GM18873 (cell line): ENCODE data around the gene EDDM3A.
"Not testable (repeated sequence)": the region's sequence is repeated elsewhere in the genome, so short reads cannot be mapped to it uniquely, and the experiment has no call there.

Source experiments
- ATAC-seq: cut with Tn5 transposase; IDR thresholded peaks from one replicate; pipeline ENCODE4 v1.9.1; 2021; ENCODE audit warnings: mild to moderate bottlenecking, moderate library complexity, moderate number of reproducible peaks; ENCODE audit not compliant: unreplicated experiment, low FRiP score

The EDDM3A gene

GRCh38 chr14:20732979-20733635 is 12.6 kb upstream of the EDDM3A start:
- no peak for ATAC-seq

GRCh38 chr14:20733684-20734429 is 11.8 kb upstream of the EDDM3A start:
- ATAC-seq: no peak

GRCh38 chr14:20734430-20734806 is 11.3 kb upstream of the EDDM3A start:
- ATAC-seq: no peak

GRCh38 chr14:20738292-20738691 is 7.4 kb upstream of the EDDM3A start:
- ATAC-seq: not testable (repeated sequence)

GRCh38 chr14:20742132-20742531 is 3.6 kb upstream of the EDDM3A start:
- ATAC-seq: no peak

- no peak for ATAC-seq
These were observed 2.1 kb upstream of the EDDM3A start for GRCh38 chr14:20743556-20743955.

- ATAC-seq: no peak
These were observed 879 bp downstream of the EDDM3A start for GRCh38 chr14:20746566-20746965.

GRCh38 chr14:20748439-20748838 is 2.8 kb downstream of the EDDM3A start:
- ATAC-seq: no peak

GRCh38 chr14:20750194-20750593 is 4.5 kb downstream of the EDDM3A start:
- ATAC-seq: no peak

- ATAC-seq: no peak
These were observed 6.4 kb downstream of the EDDM3A start for GRCh38 chr14:20751963-20752562.

- ATAC-seq: no peak
These were observed 8.6 kb downstream of the EDDM3A start for GRCh38 chr14:20754308-20754707.

GRCh38 chr14:20755037-20755436 is 9.3 kb downstream of the EDDM3A start:
- no peak for ATAC-seq

- ATAC-seq: no peak
These were observed 12.3 kb downstream of the EDDM3A start for GRCh38 chr14:20757965-20758364.

- not testable (repeated sequence) for ATAC-seq
These were observed 13.8 kb downstream of the EDDM3A start for GRCh38 chr14:20759465-20759864.

- no peak for ATAC-seq
These were observed 15.3 kb downstream of the EDDM3A start for GRCh38 chr14:20760950-20761349.

GRCh38 chr14:20768593-20768892 is 22.9 kb downstream of the EDDM3A start:
- no peak for ATAC-seq

GRCh38 chr14:20769421-20769820 is 23.7 kb downstream of the EDDM3A start:
- ATAC-seq: no peak

GRCh38 chr14:20772650-20773049 is 27.0 kb downstream of the EDDM3A start:
- ATAC-seq: no peak

- no peak for ATAC-seq
These were observed 28.7 kb downstream of the EDDM3A start for GRCh38 chr14:20774258-20774824.

- ATAC-seq: no peak
These were observed 29.4 kb downstream of the EDDM3A start for GRCh38 chr14:20775043-20775442.

- no peak for ATAC-seq
These were observed 30.2 kb downstream of the EDDM3A start for GRCh38 chr14:20775901-20776300.

GRCh38 chr14:20781803-20782202 is 36.1 kb downstream of the EDDM3A start:
- ATAC-seq: no peak
